B cell (primary cell): Measurements from ENCODE around the gene ZNF625. TPM values are rescaled to one million over a fixed set of nuclear protein-coding genes. Genes with fewer than 3 reads are reported as not detected.

ENCODE experiments used
- ATAC-seq: fragments of 200-7000 bp; cut with Tn5 transposase; one replicate; pipeline ENCODE4 v1.10.0; 2021; ENCODE audit warnings: low read depth, mild to moderate bottlenecking, moderate number of reproducible peaks, moderate library complexity
- CTCF ChIA-PET: fragments of 350-600 bp; sonication (Branson Sonifier 250); formaldehyde crosslinking; loops from one replicate; lab custom pipeline; 2021; ENCODE audit warnings: antibody characterized with exemption, inconsistent platforms; lab: Charles Lee
- POLR2A ChIA-PET: fragments of 350-600 bp; sonication (Branson Sonifier 250); formaldehyde crosslinking; loops from one replicate; lab custom pipeline; 2021; ENCODE audit warnings: antibody characterized with exemption; lab: Charles Lee
- DNase-seq: peaks from one replicate; pipeline ENCODE4 v3.0.0; 2013
- H2AFZ ChIP-seq: 2 replicates; pipeline ENCODE4 v1.6.1; 2012; ENCODE audit warnings: mild to moderate bottlenecking, low read depth, low read length; ENCODE audit not compliant: insufficient read depth, poor library complexity, severe bottlenecking
- H3K27ac ChIP-seq, 2 donors: 1 replicate in 1 of 2; 2 replicates in 1 of 2; pipeline ENCODE4 v1.5.1; 2012 to 2013; ENCODE audit warnings: low read length in 2 of 2, mild to moderate bottlenecking in 2 of 2, moderate library complexity in 1 of 2
- H3K27me3 ChIP-seq, 4 experiments: fragments of 200-600 bp in 1 of 4; sonication (generic) in 1 of 4; replicated peaks in 1 of 4; 1 replicate in 2 of 4; 2 replicates in 2 of 4; pipeline versions ENCODE4 v1.6.1 to v1.7.0; 2013 to 2016; ENCODE audit warnings: low read length in 3 of 4, mild to moderate bottlenecking in 2 of 4, mixed read lengths in 1 of 4, moderate library complexity in 1 of 4; ENCODE audit not compliant: insufficient read depth in 4 of 4, control insufficient read depth in 3 of 4; ENCODE audit errors: control extremely low read depth in 1 of 4
- H3K36me3 ChIP-seq, 2 experiments: replicated peaks in 1 of 2; 1 replicate in 1 of 2; 2 replicates in 1 of 2; pipeline versions ENCODE4 v1.6.1 to v1.7.1; 2013; ENCODE audit warnings: low read length in 1 of 2; ENCODE audit not compliant: insufficient read depth in 2 of 2, control insufficient read depth in 1 of 2; ENCODE audit errors: control extremely low read depth in 1 of 2, extremely low read depth in 1 of 2
- H3K4me1 ChIP-seq, 2 donors: fragments of 200-600 bp in 1 of 2; sonication (generic) in 1 of 2; 1 replicate in 1 of 2; 2 replicates in 1 of 2; pipeline versions ENCODE4 v1.5.1 to v1.6.1; 2013 to 2017; ENCODE audit warnings: low read length in 2 of 2; ENCODE audit not compliant: control insufficient read depth in 2 of 2, insufficient read depth in 2 of 2
- H3K4me2 ChIP-seq: replicated peaks from 2 replicates; pipeline ENCODE3; 2012; ENCODE audit warnings: mild to moderate bottlenecking, low read depth, low read length; ENCODE audit not compliant: poor library complexity, severe bottlenecking
- H3K4me3 ChIP-seq, 5 experiments: fragments of 200-600 bp in 1 of 5; sonication (generic) in 1 of 5; 1 replicate in 3 of 5; 2 replicates in 2 of 5; pipeline versions ENCODE4 v1.5.1 to v1.7.0; 2011 to 2016; ENCODE audit warnings: low read length in 4 of 5, mild to moderate bottlenecking in 4 of 5, low read depth in 2 of 5, control low read depth in 1 of 5, moderate library complexity in 1 of 5; ENCODE audit not compliant: insufficient read depth in 1 of 5; ENCODE audit errors: control extremely low read depth in 1 of 5, extremely low read depth in 1 of 5
- H3K79me2 ChIP-seq: fragments of 200-600 bp; sonication (generic); one replicate; pipeline ENCODE4 v1.6.0; 2016; ENCODE audit warnings: low read length; ENCODE audit not compliant: control insufficient read depth, insufficient read depth
- H3K9ac ChIP-seq: fragments of 200-600 bp; sonication (generic); 2 replicates; pipeline ENCODE4 v1.6.1; 2017; ENCODE audit warnings: mild to moderate bottlenecking, low read length, moderate library complexity
- H3K9me3 ChIP-seq, 3 donors: one replicate each; pipeline versions ENCODE4 v1.6.1 to v1.7.1; 2013; ENCODE audit warnings: low read length in 2 of 3; ENCODE audit not compliant: control insufficient read depth in 2 of 3, insufficient read depth in 1 of 3; ENCODE audit errors: control extremely low read depth in 1 of 3
- H4K20me1 ChIP-seq: 2 replicates; pipeline ENCODE4 v1.6.0; 2012; ENCODE audit warnings: mild to moderate bottlenecking, low read length; ENCODE audit not compliant: insufficient read depth, control insufficient read depth, poor library complexity, severe bottlenecking
- H3K27ac Mint-ChIP-seq: one replicate; pipeline ENCODE4 v1.8.0; 2021; ENCODE audit warnings: mixed read lengths
- H3K27me3 Mint-ChIP-seq: one replicate; pipeline ENCODE4 v1.8.0; 2021; ENCODE audit warnings: mixed read lengths
- H3K4me1 Mint-ChIP-seq: one replicate; pipeline ENCODE4 v1.8.0; 2021; ENCODE audit warnings: mixed read lengths
- H3K4me3 Mint-ChIP-seq: one replicate; pipeline ENCODE4 v1.8.0; 2021; ENCODE audit warnings: mixed read lengths
- H3K9me3 Mint-ChIP-seq: one replicate; pipeline ENCODE4 v1.8.0; 2022; ENCODE audit warnings: mixed read lengths; ENCODE audit not compliant: insufficient read depth
- CTCF ChIP-seq: fragments of 200-600 bp; IDR thresholded peaks from one replicate; pipeline ENCODE4 v1.8.0; 2022; ENCODE audit warnings: antibody characterized with exemption, mild to moderate bottlenecking
- EZH2 ChIP-seq: IDR thresholded peaks from 2 replicates; pipeline ENCODE4 v1.6.1; 2012; ENCODE audit warnings: borderline replicate concordance, low read depth, mild to moderate bottlenecking, moderate library complexity, low read length; ENCODE audit not compliant: insufficient read depth, poor library complexity, severe bottlenecking
- WGBS: methylation state at CpG from one replicate; pipeline ENCODE4 v1.1.5; 2013; ENCODE audit warnings: missing lambda C conversion rate; ENCODE audit not compliant: insufficient coverage; 5-methylcytosine and 5-hydroxymethylcytosine counted together
- intact Hi-C: fragments of 100-400 bp; cut with micrococcal nuclease; formaldehyde crosslinking; loops from one replicate; pipeline ENCODE4 v1.10.0; 2022
- polyA plus RNA-seq: library from polyadenylated mRNA; depleted of rRNA; stranded (reverse); fragments of >200 nt; gene quantifications from 2 replicates; pipeline ENCODE4 v1.2.3, GENCODE V29; 2012
- total RNA-seq, 2 donors: library from RNA; stranded (reverse); fragments of 120-200 nt in 1 of 2; gene quantifications; 1 replicate in 1 of 2; 2 replicates in 1 of 2; pipeline versions ENCODE4 v1.2.3 to v1.2.4, GENCODE V29; 2013 to 2022

ZNF625 gene
- total and polyA plus RNA-seq, 2 donors (not counting 1 experiment from before 2014, with no cell fraction given), result 0.60 to 9.8 TPM

GRCh38 chr19:12133069-12133468, 23.5 kb downstream of the ZNF625 start:
- peaks cover 8 to 38% of the 10 kb centered on the region in 2 experiments for H3K36me3 ChIP-seq
- no peak overlapping the region for H3K9ac ChIP-seq
- no peaks in the 10 kb centered on the region for H3K27me3 ChIP-seq
- Mint-ChIP-seq H3K9me3 (peaks cover 13% of the 10 kb centered on the region), H3K4me3 (no peak overlapping the region), H3K4me1 (peaks cover 7% of the 10 kb centered on the region), H3K27ac (no peak overlapping the region), H3K27me3 (no peaks in the 10 kb centered on the region)
- ATAC-seq (no peak), DNase-seq (no peak)
- H3K27ac ChIP-seq, result no peak overlapping the region
- H3K4me3 ChIP-seq, result no peak overlapping the region
- no peaks in the 10 kb centered on the region for H3K79me2 ChIP-seq
- peaks cover 9 to 25% (median 15%) of the 10 kb centered on the region in 3 donors for H3K9me3 ChIP-seq
- 100% methylated on average over 1 of the region's 3 CpGs for WGBS
- H3K4me1 ChIP-seq, result peaks cover 0 to 4% of the 10 kb centered on the region in 2 donors
- no peaks in the 10 kb centered on the region for H4K20me1 ChIP-seq
- POLR2A ChIA-PET, result interaction anchor here (0.6 kb wide), 1 partner anchor 71 kb away, joined by 4 read pairs; no protein-coding TSS in a partner anchor
- intact Hi-C loops, result no loop called here
- H3K4me2 ChIP-seq, result no peak overlapping the region
- no peak overlapping the region for H2AFZ ChIP-seq
- TF ChIP-seq EZH2 (no peak), CTCF (no peak)
- CTCF ChIA-PET, result no interaction called here

- no peaks in the 10 kb centered on the region for H3K4me1 Mint-ChIP-seq
- TF ChIP-seq CTCF (peak; percentile 61), EZH2 (no peak)
- Histone ChIP-seq H4K20me1 (no peaks in the 10 kb centered on the region), H2AFZ (no peak overlapping the region), H3K4me3 (no peak overlapping the region), H3K36me3 (no peaks in the 10 kb centered on the region), H3K27me3 (no peaks in the 10 kb centered on the region), H3K27ac (no peak overlapping the region), H3K4me1 (no peaks in the 10 kb centered on the region), H3K4me2 (no peak overlapping the region), H3K9ac (no peak overlapping the region), H3K79me2 (no peaks in the 10 kb centered on the region), H3K9me3 (peaks cover 0 to 5% (median 4%) of the 10 kb centered on the region in 3 donors)
- DNase-seq, result peak; percentile 37
- intact Hi-C loops, result no loop called here
- no CpG with 5 or more reads among the region's 2 CpGs for WGBS
- H3K4me3 Mint-ChIP-seq, result no peak overlapping the region
- H3K27ac Mint-ChIP-seq, result no peak overlapping the region
- CTCF ChIA-PET, result interaction anchor here (0.8 to 2.2 kb wide), 9 partner anchors 11 to 244 kb away, joined by 3 to 11 read pairs (median 4); partner anchors contain the start of gene ZNF20
- peaks cover 3% of the 10 kb centered on the region for H3K9me3 Mint-ChIP-seq
- POLR2A ChIA-PET, result interaction anchor here (0.7 kb wide), 1 partner anchor 790 kb away, joined by 8 read pairs; no protein-coding TSS in a partner anchor
- no peak for ATAC-seq
- no peaks in the 10 kb centered on the region for H3K27me3 Mint-ChIP-seq
Measured at GRCh38 chr19:12126707-12127106, 29.8 kb downstream of the ZNF625 start.
